Neuronal stem cell (in vitro differentiated cells): Measurements from ENCODE around the gene ARHGEF7.

ENCODE experiments used
- DNase-seq: peaks from one replicate; pipeline ENCODE4 v3.0.0-alpha.2; 2013; ENCODE audit warnings: low spot score
- H2AFZ ChIP-seq: one replicate; pipeline ENCODE4 v1.6.1; 2013; ENCODE audit warnings: mild to moderate bottlenecking, low read length, inconsistent platforms
- H2AK5ac ChIP-seq: 2 replicates; pipeline ENCODE4 v1.6.1; 2013; ENCODE audit warnings: low read depth, mild to moderate bottlenecking, inconsistent platforms, low read length, moderate library complexity, mixed read lengths
- H2BK120ac ChIP-seq: 2 replicates; pipeline ENCODE4 v1.6.1; 2013; ENCODE audit warnings: low read depth, mild to moderate bottlenecking, inconsistent platforms, low read length, moderate library complexity, mixed read lengths
- H2BK12ac ChIP-seq: one replicate; pipeline ENCODE4 v1.6.1; 2013; ENCODE audit warnings: low read length, inconsistent platforms
- H2BK15ac ChIP-seq: 2 replicates; pipeline ENCODE4 v1.6.1; 2013; ENCODE audit warnings: mild to moderate bottlenecking, low read length, inconsistent platforms, mixed read lengths
- H2BK5ac ChIP-seq: one replicate; pipeline ENCODE4 v1.6.1; 2013; ENCODE audit warnings: inconsistent platforms, mild to moderate bottlenecking, low read length, moderate library complexity
- H3K14ac ChIP-seq: one replicate; pipeline ENCODE4 v1.6.1; 2013; ENCODE audit warnings: low read length, inconsistent platforms
- H3K18ac ChIP-seq: 2 replicates; pipeline ENCODE4 v1.6.1; 2013; ENCODE audit warnings: low read length, inconsistent platforms
- H3K23ac ChIP-seq: 2 replicates; pipeline ENCODE4 v1.6.1; 2013; ENCODE audit warnings: low read depth, mild to moderate bottlenecking, mixed read lengths, low read length, inconsistent platforms; ENCODE audit not compliant: poor library complexity
- H3K27ac ChIP-seq: replicated peaks from 3 replicates; pipeline ENCODE4 v1.5.1; 2013; ENCODE audit warnings: low read length, inconsistent platforms
- H3K27me3 ChIP-seq, 3 experiments: 2 replicates each; pipeline ENCODE4 v1.6.1; 2013; ENCODE audit warnings: low read length in 3 of 3, mild to moderate bottlenecking in 2 of 3, inconsistent platforms in 1 of 3, low read depth in 1 of 3, mixed read lengths in 1 of 3, moderate library complexity in 1 of 3; ENCODE audit not compliant: control insufficient read depth in 3 of 3, insufficient read depth in 3 of 3
- H3K36me3 ChIP-seq, 2 donors: replicated peaks in 1 of 2; 2 replicates each; pipeline ENCODE4 v1.6.1; 2013; ENCODE audit warnings: low read length in 2 of 2; ENCODE audit not compliant: control insufficient read depth in 2 of 2, insufficient read depth in 2 of 2
- H3K4ac ChIP-seq: 2 replicates; pipeline ENCODE4 v1.6.1; 2013; ENCODE audit warnings: inconsistent platforms, mild to moderate bottlenecking, low read length, moderate library complexity
- H3K4me1 ChIP-seq, 2 donors: 1 replicate in 1 of 2; 2 replicates in 1 of 2; pipeline ENCODE4 v1.6.1; 2013; ENCODE audit warnings: low read length in 2 of 2, low read depth in 1 of 2; ENCODE audit not compliant: control insufficient read depth in 2 of 2, insufficient read depth in 1 of 2
- H3K4me2 ChIP-seq: one replicate; pipeline ENCODE4 v1.6.1; 2013; ENCODE audit warnings: mild to moderate bottlenecking, low read length, inconsistent platforms; ENCODE audit not compliant: insufficient read depth, poor library complexity, severe bottlenecking
- H3K4me3 ChIP-seq, 2 donors: 2 replicates each; pipeline ENCODE4 v1.5.1; 2013; ENCODE audit warnings: low read length in 2 of 2, mild to moderate bottlenecking in 2 of 2, inconsistent platforms in 1 of 2, moderate library complexity in 1 of 2
- H3K79me1 ChIP-seq: one replicate; pipeline ENCODE4 v1.6.1; 2013; ENCODE audit warnings: low read depth, mild to moderate bottlenecking, inconsistent platforms, low read length, moderate library complexity
- H3K9ac ChIP-seq: one replicate; pipeline ENCODE4 v1.6.1; 2013; ENCODE audit warnings: mild to moderate bottlenecking, low read depth, low read length, inconsistent platforms; ENCODE audit not compliant: poor library complexity
- H3K9me3 ChIP-seq, 2 donors: replicated peaks in 1 of 2; 2 replicates each; pipeline versions ENCODE3 to v1.6.1; 2013; ENCODE audit warnings: low read length in 2 of 2, mild to moderate bottlenecking in 2 of 2, inconsistent platforms in 1 of 2, low read depth in 1 of 2, mixed read lengths in 1 of 2, moderate library complexity in 1 of 2; ENCODE audit not compliant: control insufficient read depth in 2 of 2, insufficient read depth in 1 of 2
- H4K8ac ChIP-seq: one replicate; pipeline ENCODE4 v1.6.1; 2013; ENCODE audit warnings: low read depth, mild to moderate bottlenecking, inconsistent platforms, low read length, moderate library complexity
- H4K91ac ChIP-seq: one replicate; pipeline ENCODE4 v1.6.1; 2013; ENCODE audit warnings: low read length, low read depth, mild to moderate bottlenecking, inconsistent platforms; ENCODE audit not compliant: poor library complexity
- WGBS, 2 donors: extraction: QIAGEN DNeasy Blood & Tissue Kit; methylation state at CpG; one replicate each; pipeline ENCODE4 v1.1.7; 2013; ENCODE audit warnings: missing lambda C conversion rate in 2 of 2, mixed read lengths in 1 of 2; ENCODE audit not compliant: insufficient read length in 2 of 2, insufficient replicate concordance in 1 of 2; ENCODE audit errors: extremely low coverage in 2 of 2; 5-methylcytosine and 5-hydroxymethylcytosine counted together

Gene ARHGEF7

GRCh38 chr13:111201304-111201940 lies 86.3 kb downstream of the ARHGEF7 start:
- Histone ChIP-seq H3K18ac (no peak overlapping the region), H2BK15ac (no peak overlapping the region), H3K4me3 (no peak overlapping the region), H4K91ac (no peak overlapping the region), H3K36me3 (peaks cover 2 to 30% of the 10 kb centered on the region in 2 donors), H3K27me3 (no peaks in the 10 kb centered on the region), H3K23ac (no peak overlapping the region), H2BK120ac (no peak overlapping the region), H3K27ac (peak overlapping the region; percentile 19), H2BK12ac (no peak overlapping the region), H2BK5ac (no peak overlapping the region), H2AFZ (no peak overlapping the region), H3K9ac (no peak overlapping the region), H3K4ac (no peak overlapping the region), H3K4me1 (peaks cover 23 to 24% of the 10 kb centered on the region in 2 donors), H2AK5ac (no peak overlapping the region), H3K4me2 (no peak overlapping the region), H3K9me3 (peaks cover 2 to 10% of the 10 kb centered on the region in 2 donors), H3K14ac (no peak overlapping the region), H3K79me1 (peaks cover 14% of the 10 kb centered on the region), H4K8ac (no peak overlapping the region)
- WGBS, 2 donors, result no CpG with 5 or more reads among the region's 8 CpGs
- DNase-seq, result no peak

GRCh38 chr13:111202156-111202621 lies 87.1 kb downstream of the ARHGEF7 start:
- Histone ChIP-seq H3K4me3 (no peak overlapping the region), H3K9ac (no peak overlapping the region), H3K14ac (no peak overlapping the region), H3K4ac (no peak overlapping the region), H3K4me2 (no peak overlapping the region), H3K27me3 (no peaks in the 10 kb centered on the region), H3K18ac (no peak overlapping the region), H2BK120ac (no peak overlapping the region), H3K23ac (no peak overlapping the region), H2BK15ac (no peak overlapping the region), H3K27ac (peak overlapping the region; percentile 49), H4K8ac (no peak overlapping the region), H2BK12ac (no peak overlapping the region), H3K9me3 (peaks cover 2 to 10% of the 10 kb centered on the region in 2 donors), H3K36me3 (peaks cover under 1 to 29% of the 10 kb centered on the region in 2 donors), H4K91ac (no peak overlapping the region), H3K4me1 (peaks cover 23 to 24% of the 10 kb centered on the region in 2 donors), H2AFZ (no peak overlapping the region), H2AK5ac (no peak overlapping the region), H3K79me1 (peaks cover 14% of the 10 kb centered on the region), H2BK5ac (no peak overlapping the region)
- WGBS, 2 donors, result no CpG with 5 or more reads among the region's 4 CpGs
- DNase-seq, result no peak

GRCh38 chr13:111202745-111203144 lies 87.6 kb downstream of the ARHGEF7 start:
- H3K27ac ChIP-seq, result no peak overlapping the region
- H4K8ac ChIP-seq, result no peak overlapping the region
- H2BK5ac ChIP-seq, result no peak overlapping the region
- no peak overlapping the region for H2AK5ac ChIP-seq
- no peak overlapping the region for H3K14ac ChIP-seq
- no peak overlapping the region for H3K23ac ChIP-seq
- H4K91ac ChIP-seq, result no peak overlapping the region
- peaks cover 0 to 28% of the 10 kb centered on the region in 2 donors for H3K36me3 ChIP-seq
- H3K4ac ChIP-seq, result no peak overlapping the region
- H3K18ac ChIP-seq, result no peak overlapping the region
- H3K4me3 ChIP-seq, result no peak overlapping the region
- no peak overlapping the region for H3K9ac ChIP-seq
- H2BK12ac ChIP-seq, result no peak overlapping the region
- no peak overlapping the region for H2BK120ac ChIP-seq
- DNase-seq, result no peak
- peaks cover 14% of the 10 kb centered on the region for H3K79me1 ChIP-seq
- no peak overlapping the region for H2AFZ ChIP-seq
- no peak overlapping the region for H3K4me2 ChIP-seq
- H2BK15ac ChIP-seq, result no peak overlapping the region
- no peaks in the 10 kb centered on the region for H3K27me3 ChIP-seq
- peaks cover 2 to 8% of the 10 kb centered on the region in 2 donors for H3K9me3 ChIP-seq
- peaks cover 23 to 24% of the 10 kb centered on the region in 2 donors for H3K4me1 ChIP-seq
- no CpG with 5 or more reads among the region's 1 CpG for WGBS, 2 donors

GRCh38 chr13:111203736-111204389 lies 88.8 kb downstream of the ARHGEF7 start:
- H3K4me2 ChIP-seq, result no peak overlapping the region
- no peak overlapping the region for H2BK12ac ChIP-seq
- no peak overlapping the region for H2BK5ac ChIP-seq
- H3K18ac ChIP-seq, result no peak overlapping the region
- no peak overlapping the region for H2AK5ac ChIP-seq
- DNase-seq, result no peak
- no peak overlapping the region for H4K91ac ChIP-seq
- no peak overlapping the region for H2BK120ac ChIP-seq
- peaks cover 23 to 31% of the 10 kb centered on the region in 2 donors for H3K4me1 ChIP-seq
- H2BK15ac ChIP-seq, result no peak overlapping the region
- no peak overlapping the region for H3K4me3 ChIP-seq
- H3K27me3 ChIP-seq, result no peaks in the 10 kb centered on the region
- peaks cover 2 to 4% of the 10 kb centered on the region in 2 donors for H3K9me3 ChIP-seq
- no peak overlapping the region for H3K4ac ChIP-seq
- no peak overlapping the region for H4K8ac ChIP-seq
- H3K27ac ChIP-seq, result no peak overlapping the region
- peaks cover 0 to 20% of the 10 kb centered on the region in 2 donors for H3K36me3 ChIP-seq
- H3K23ac ChIP-seq, result no peak overlapping the region
- no CpG with 5 or more reads among the region's 11 CpGs for WGBS, 2 donors
- no peak overlapping the region for H2AFZ ChIP-seq
- peaks cover 13% of the 10 kb centered on the region for H3K79me1 ChIP-seq
- H3K9ac ChIP-seq, result no peak overlapping the region
- no peak overlapping the region for H3K14ac ChIP-seq
